ENCODE results near the gene PRPF39.

PRPF39 gene

GRCh38 chr14:45065540-45065939 lies 18.4 kb upstream of the PRPF39 start:
- H3K4me3 ChIP-seq (ENCODE audit: control insufficient read depth, low read depth, low read length), result no peak overlapping the region
- TF ChIP-seq, protein P1, sequence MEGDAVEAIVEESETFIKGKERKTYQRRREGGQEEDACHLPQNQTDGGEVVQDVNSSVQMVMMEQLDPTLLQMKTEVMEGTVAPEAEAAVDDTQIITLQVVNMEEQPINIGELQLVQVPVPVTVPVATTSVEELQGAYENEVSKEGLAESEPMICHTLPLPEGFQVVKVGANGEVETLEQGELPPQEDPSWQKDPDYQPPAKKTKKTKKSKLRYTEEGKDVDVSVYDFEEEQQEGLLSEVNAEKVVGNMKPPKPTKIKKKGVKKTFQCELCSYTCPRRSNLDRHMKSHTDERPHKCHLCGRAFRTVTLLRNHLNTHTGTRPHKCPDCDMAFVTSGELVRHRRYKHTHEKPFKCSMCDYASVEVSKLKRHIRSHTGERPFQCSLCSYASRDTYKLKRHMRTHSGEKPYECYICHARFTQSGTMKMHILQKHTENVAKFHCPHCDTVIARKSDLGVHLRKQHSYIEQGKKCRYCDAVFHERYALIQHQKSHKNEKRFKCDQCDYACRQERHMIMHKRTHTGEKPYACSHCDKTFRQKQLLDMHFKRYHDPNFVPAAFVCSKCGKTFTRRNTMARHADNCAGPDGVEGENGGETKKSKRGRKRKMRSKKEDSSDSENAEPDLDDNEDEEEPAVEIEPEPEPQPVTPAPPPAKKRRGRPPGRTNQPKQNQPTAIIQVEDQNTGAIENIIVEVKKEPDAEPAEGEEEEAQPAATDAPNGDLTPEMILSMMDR (conservative IDR thresholded peaks at IDR 0.05; ENCODE audit: control insufficient read depth, insufficient read depth, low read depth, low read length), result no peak
- peak; percentile 5 for DNase-seq (ENCODE audit: low read depth)

GRCh38 chr14:45065956-45066355 lies 18.0 kb upstream of the PRPF39 start:
- TF ChIP-seq, protein P1 (conservative IDR thresholded peaks at IDR 0.05; ENCODE audit: control insufficient read depth, insufficient read depth, low read depth, low read length), result no peak
- no peak overlapping the region for H3K4me3 ChIP-seq (ENCODE audit: control insufficient read depth, low read depth, low read length)
- DNase-seq (ENCODE audit: low read depth), result no peak

GRCh38 chr14:45066667-45067066 lies 17.2 kb upstream of the PRPF39 start:
- TF ChIP-seq, protein P1 (conservative IDR thresholded peaks at IDR 0.05; ENCODE audit: control insufficient read depth, insufficient read depth, low read depth, low read length), result no peak
- DNase-seq (ENCODE audit: low read depth), result no peak
- no peak overlapping the region for H3K4me3 ChIP-seq (ENCODE audit: control insufficient read depth, low read depth, low read length)

DNA sequence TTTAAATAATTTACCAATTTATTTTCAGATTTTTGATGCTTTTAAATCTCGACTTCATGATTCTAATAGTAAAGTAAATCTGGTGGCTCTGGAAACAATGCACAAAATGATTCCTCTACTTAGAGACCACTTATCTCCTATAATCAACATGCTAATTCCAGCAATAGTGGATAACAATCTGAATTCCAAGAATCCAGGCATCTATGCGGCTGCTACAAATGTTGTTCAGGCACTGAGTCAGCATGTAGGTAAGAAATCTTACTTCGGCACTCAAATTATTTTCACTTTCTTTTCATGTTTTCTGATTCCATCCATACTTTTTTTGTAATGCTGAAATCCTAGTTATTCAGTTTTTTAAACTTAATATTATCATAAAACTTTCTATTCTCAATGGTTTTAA lies 15.5 kb upstream of the PRPF39 start:
- TF ChIP-seq, protein P1 (conservative IDR thresholded peaks at IDR 0.05; ENCODE audit: control insufficient read depth, insufficient read depth, low read depth, low read length), result no peak
- H3K4me3 ChIP-seq (ENCODE audit: control insufficient read depth, low read depth, low read length), result no peak overlapping the region
- DNase-seq (ENCODE audit: low read depth), result no peak

DNA sequence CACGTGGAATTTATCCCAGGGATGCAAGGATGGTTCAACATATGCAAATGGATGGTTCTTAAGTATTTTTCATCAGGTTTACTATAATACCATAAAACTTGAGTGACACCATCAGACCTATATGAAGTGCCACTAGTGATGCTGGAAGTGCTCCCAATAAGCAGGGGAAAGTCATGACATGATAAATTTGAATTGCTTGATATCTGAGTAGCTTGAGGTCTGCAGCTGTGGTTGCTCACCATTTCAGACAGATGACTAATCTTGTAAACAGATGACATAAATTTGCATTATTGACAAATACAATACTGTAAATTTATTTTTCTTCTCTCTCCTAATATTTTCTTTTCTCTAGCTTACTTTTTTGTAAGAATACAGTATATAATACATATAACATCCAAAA lies 13.7 kb upstream of the PRPF39 start:
- peak; percentile 43 for DNase-seq (ENCODE audit: low read depth)
- H3K4me3 ChIP-seq (ENCODE audit: control insufficient read depth, low read depth, low read length), result no peak overlapping the region
- TF ChIP-seq, protein P1 (conservative IDR thresholded peaks at IDR 0.05; ENCODE audit: control insufficient read depth, insufficient read depth, low read depth, low read length), result no peak

- no peak for DNase-seq (ENCODE audit: low read depth)
- H3K4me3 ChIP-seq (ENCODE audit: control insufficient read depth, low read depth, low read length), result no peak overlapping the region
- TF ChIP-seq, protein P1 (conservative IDR thresholded peaks at IDR 0.05; ENCODE audit: control insufficient read depth, insufficient read depth, low read depth, low read length), result no peak
These were observed 11.8 kb upstream of the PRPF39 start for GRCh38 chr14:45072126-45072525.

DNA sequence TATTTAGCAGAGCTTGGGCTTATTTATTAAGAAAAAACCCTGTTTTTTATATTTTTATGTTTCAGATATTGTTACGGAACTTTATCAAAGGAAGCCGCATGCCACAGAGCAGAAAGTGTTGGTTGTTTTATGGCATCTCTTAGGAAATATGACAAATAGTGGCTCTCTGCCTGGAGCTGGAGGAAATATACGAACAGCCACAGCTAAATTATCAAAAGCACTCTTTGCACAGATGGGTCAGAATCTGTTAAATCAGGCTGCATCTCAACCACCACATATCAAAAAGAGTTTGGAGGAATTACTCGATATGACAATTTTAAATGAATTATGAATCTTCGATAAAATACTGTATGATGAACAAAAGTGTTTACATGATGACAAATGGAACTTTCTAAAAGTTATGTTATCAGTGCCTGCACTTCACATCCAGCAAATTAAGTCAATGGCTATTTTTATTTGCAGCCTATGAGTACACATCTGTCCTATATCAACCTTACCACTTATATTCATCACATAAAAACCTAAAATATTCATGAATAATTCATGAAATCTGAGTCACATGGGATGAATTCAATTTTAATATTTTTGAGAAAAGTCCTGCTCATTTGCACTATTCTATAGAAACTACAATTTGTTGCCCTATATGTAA lies 10.6 kb upstream of the PRPF39 start:
- no peak for DNase-seq (ENCODE audit: low read depth)
- TF ChIP-seq, protein P1 (conservative IDR thresholded peaks at IDR 0.05; ENCODE audit: control insufficient read depth, insufficient read depth, low read depth, low read length), result no peak
- no peak overlapping the region for H3K4me3 ChIP-seq (ENCODE audit: control insufficient read depth, low read depth, low read length)
